Stimulated activated CD8-positive, alpha-beta memory T cell treated with anti-CD3 and anti-CD28 coated beads, Interleukin-7, amount 100 ng/mL, for 24 hours (primary cell): ENCODE measurements around the gene EPDR1.
"Not testable (repeated sequence)": the region's sequence is repeated elsewhere in the genome, so short reads cannot be mapped to it uniquely, and the experiment has no call there.

Experiments used
- DNase-seq: peaks from one replicate; pipeline ENCODE4 v3.0.0-alpha.2; 2020; ENCODE audit warnings: low read depth

Gene EPDR1

GRCh38 chr7:37928878-37929277 is 8.4 kb downstream of the EPDR1 start:
- no peak for DNase-seq

- DNase-seq = no peak
These were observed 9.9 kb downstream of the EPDR1 start for GRCh38 chr7:37930226-37930948.

GRCh38 chr7:37932543-37932942 is 12.1 kb downstream of the EPDR1 start:
- DNase-seq = no peak

- no peak for DNase-seq
These were observed 12.7 kb downstream of the EPDR1 start for GRCh38 chr7:37933018-37933566.

DNA sequence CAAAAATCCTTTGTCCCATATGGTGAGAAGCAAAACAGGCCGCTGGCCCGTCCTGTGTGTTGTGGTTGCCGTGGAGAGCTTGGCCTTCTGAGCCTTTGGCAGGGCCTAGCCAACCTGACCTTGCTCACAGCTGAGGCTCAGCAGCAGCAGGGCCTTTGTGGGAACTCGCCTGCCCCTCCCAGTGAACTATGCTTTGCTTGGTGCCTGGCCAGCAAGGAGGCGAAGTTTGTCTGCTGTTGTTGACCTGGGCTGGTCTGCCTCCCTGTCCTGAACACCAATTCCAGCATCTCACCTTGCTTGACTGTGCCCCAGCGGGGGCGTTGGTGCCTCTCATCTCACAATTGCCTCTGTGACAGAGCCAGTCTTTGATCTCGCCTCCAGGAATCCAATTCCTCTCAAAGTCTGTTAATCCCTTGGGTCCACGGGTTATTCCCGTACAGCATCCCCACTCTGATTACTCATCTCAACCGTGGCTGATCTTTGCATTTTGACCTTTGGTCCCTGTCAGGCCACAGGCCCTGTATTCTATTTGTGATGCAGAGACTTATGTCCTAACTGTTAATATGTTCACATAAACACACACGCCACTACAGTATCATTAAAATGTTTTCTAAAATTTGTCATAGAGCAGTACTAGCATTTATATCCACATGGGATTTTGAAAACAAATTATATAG is 22.6 kb downstream of the EPDR1 start:
- no peak for DNase-seq

DNA sequence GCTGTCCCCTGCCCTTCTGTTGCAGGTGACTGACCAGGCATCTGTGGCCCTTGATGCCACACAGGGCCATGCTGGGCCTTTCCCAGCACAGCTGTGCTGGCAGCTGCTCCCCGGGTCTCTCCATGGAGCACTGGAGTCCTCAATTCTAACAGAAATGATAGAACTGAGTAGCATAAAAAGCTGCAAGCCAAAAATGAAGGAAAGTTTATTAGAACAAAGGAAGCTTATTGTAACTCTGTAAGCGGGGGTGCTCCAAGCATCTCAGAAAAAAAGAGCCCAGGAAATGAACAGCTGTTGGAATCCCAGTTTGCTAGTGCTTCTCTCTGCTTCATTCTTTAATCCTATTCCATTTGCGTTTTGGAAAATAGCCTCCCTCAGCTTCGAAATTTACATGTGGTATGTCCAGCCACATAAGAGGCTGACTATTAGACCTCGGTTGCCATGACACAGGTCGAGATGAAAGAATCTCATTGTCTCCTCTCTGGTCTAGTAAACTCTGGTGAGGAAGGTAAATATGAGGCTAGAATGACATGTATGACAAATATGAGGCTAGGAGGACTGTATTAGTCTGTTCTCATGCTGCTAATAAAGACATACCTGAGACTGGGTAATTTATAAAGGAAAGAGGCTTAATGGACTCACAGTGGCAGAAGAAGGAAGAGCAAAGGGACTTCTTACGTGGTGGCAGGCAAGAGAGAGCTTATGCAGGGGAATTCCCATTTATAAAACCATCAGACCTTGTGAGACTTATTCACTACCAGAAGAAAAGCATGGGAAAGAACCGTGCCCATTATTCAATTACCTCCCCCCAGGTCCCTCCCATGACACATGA is 23.7 kb downstream of the EPDR1 start:
- DNase-seq = no peak

- DNase-seq = no peak
These were observed 24.3 kb downstream of the EPDR1 start for GRCh38 chr7:37944737-37945054.

GRCh38 chr7:37945336-37945735 is 24.9 kb downstream of the EPDR1 start:
- no peak for DNase-seq

- DNase-seq = no peak
These were observed 26.9 kb downstream of the EPDR1 start for GRCh38 chr7:37947138-37947940.

- no peak for DNase-seq
These were observed 27.4 kb downstream of the EPDR1 start for GRCh38 chr7:37947941-37948210.

- no peak for DNase-seq
These were observed 31.8 kb downstream of the EPDR1 start for GRCh38 chr7:37952240-37952639.

DNA sequence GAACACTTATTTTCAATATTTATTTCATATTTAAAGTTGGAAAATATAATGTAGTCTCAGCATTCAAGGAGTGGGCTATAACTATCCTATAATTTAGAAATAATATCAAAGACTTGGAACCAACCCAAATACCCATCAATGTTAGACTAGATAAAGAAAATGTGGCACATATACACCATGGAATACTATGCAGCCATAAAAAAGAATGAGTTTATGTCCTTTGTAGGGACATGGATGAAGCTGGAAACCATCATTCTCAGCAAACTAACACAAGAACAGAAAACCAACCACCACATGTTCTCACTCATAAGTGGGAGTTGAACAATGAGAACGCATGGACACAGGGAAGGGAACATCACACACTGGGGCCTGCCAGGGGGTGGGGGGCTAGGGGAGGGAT is 33.8 kb downstream of the EPDR1 start:
- not testable (repeated sequence) for DNase-seq

- DNase-seq = no peak
These were observed 36.4 kb downstream of the EPDR1 start for GRCh38 chr7:37956791-37957190.

- no peak for DNase-seq
These were observed 37.0 kb downstream of the EPDR1 start for GRCh38 chr7:37957221-37957970.

DNA sequence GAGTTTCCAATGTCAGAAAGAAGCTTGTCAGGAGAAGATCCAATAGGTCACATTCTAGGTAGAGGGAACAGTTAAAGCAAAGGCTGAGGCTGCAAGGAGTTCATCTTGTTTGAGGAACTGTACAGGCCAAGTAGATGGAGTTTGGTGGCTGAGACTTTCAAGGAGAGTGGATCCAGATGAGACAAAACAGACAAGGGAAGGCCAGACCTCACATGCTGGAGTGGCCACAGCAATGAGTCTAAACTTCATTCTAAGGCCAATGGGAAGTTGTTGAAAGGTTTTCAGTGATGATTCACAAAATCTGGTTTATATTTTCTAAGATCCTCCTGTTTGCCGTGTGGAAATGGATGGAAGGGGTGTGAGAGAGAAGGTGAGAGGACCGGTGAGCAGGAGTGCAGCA is 40.0 kb downstream of the EPDR1 start:
- DNase-seq = no peak

GRCh38 chr7:37961251-37961650 is 40.8 kb downstream of the EPDR1 start:
- no peak for DNase-seq

- no peak for DNase-seq
These were observed 43.8 kb downstream of the EPDR1 start for GRCh38 chr7:37964196-37964595.

GRCh38 chr7:37970211-37970610 is 49.8 kb downstream of the EPDR1 start:
- DNase-seq = no peak

GRCh38 chr7:37971491-37971890 is 51.1 kb downstream of the EPDR1 start:
- DNase-seq = no peak

DNA sequence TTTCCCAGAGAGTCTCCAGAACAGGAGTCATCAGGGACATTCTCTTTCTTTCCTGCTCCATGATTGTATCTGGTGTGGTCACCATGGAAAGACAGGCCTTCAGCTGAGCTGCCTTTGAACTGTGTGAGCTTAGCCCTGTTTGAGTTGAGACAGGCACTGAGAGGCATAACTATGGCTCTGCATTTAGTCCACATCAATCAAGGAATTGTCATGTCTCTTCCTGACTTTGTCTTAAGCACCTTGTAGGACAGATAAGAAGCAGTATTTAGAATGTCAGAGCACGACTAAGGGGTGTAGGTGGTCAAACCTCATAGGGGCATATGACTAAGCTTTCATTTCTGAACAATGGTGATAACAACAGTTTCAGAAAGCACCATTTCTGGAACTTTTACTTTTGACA is 53.5 kb downstream of the EPDR1 start:
- DNase-seq = no peak

GRCh38 chr7:37974711-37975110 is 54.3 kb downstream of the EPDR1 start:
- no peak for DNase-seq

DNA sequence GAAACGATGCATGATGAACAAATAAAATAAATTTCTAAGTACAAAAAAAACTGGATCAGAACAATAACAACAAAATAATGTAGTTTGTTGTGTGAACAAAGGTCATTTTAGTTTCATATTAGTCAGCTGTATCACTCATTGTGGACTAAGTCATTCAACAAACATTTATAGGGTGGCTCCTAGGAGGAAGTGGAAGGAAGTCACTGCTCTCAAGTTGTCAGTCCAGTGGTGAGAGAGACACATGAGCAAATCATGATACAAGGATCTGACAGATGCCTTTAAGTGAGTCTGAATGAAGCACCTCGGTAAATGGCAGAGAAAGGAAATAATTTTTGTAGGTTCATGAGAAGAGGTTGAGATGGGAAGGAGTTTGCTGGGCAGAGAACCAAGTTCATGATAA is 56.8 kb downstream of the EPDR1 start:
- no peak for DNase-seq
